Measurements from ENCODE around the gene PIP4K2A.

Gene PIP4K2A

DNA sequence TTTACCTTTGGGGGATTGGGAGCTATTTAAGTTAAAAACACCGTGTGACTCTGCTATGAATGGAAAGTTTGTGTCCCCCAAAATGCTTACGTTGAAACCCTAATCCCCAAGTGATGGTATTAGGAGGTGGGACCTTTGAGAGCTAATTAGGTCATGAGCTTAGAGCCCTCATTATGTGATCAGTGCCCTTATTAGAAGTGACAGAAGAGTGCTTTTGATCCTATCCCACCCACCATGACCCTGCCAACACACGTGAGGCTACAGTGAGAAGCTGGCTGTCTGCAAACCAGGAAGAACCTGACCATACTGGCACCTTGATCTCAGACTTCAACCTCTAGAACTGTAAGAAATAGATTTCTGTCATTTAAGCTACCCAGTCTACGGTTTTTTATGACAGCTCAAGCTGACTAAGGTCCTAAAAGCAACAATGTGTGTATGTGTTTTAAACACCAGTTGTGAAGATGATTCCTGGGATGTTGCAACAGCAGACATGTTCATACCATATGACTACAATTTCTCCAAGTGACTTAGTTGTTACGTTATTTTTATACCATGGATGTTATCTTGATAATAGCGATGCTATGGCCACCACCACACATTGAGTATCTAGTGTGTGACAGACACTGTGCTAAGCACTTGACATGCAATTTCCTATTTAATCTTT lies 124.4 kb downstream of the PIP4K2A start:
- no peak for DNase-seq

DNA sequence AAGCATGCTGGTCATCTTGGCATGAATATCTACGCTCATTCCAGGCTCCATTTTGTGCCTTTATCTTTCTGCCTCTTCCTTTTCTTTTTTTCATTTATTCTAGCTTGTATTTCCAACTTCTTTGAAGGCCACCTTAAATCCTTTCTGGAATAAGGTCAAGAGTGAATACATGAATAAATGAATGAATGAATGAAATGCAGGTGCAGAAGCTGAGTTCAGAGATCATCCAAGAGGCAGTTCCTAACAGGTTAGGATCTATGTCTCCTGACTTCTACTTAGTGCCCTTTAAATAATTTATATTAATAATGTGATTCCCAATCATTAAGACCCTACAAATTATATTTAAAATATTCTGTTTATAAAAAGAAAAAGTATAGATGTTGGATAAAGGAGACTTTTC lies 125.9 kb downstream of the PIP4K2A start:
- no peak for DNase-seq

DNA sequence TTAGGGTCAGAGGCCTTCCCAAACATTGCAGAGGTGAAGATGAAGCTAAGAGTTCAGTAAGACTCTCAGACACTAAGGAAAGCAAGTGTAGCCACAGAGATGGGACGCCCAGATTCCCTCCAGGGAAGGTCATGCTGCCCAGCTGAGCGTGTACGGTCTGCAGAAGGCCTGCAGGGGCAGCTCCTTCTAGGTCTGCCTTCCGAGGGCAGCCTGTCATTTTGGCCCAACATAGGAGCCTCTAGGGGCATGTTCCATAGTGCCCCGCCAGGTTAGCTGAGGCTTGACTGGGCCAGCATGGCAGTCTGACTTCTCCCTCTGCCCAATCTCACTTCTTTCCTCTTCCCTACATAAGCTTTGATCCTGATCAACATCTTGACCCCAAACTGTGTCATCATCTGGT lies 130.7 kb downstream of the PIP4K2A start:
- DNase-seq: no peak

DNA sequence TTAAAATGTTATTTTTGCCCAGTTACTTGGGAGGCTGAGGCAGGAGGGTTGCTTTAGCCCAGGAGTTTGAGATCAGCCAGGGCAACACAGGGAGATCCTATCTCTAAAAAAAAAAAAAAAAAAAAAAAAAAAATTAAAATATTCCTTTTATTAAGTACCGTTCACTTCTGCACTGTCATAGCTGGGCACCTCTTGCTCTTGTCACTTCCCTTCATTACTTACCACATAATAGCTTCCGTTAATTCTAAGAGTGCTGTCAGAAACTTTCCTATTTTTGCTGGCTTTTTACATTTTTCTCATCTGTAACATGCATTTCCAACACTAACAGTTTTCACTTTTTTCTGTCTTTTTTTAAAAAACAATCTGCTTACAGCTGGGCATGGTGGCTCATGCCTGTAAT lies 132.9 kb downstream of the PIP4K2A start:
- DNase-seq: no peak

- DNase-seq: no peak
Observed at GRCh38 chr10:22580711-22581110, 133.7 kb downstream of the PIP4K2A start.

DNA sequence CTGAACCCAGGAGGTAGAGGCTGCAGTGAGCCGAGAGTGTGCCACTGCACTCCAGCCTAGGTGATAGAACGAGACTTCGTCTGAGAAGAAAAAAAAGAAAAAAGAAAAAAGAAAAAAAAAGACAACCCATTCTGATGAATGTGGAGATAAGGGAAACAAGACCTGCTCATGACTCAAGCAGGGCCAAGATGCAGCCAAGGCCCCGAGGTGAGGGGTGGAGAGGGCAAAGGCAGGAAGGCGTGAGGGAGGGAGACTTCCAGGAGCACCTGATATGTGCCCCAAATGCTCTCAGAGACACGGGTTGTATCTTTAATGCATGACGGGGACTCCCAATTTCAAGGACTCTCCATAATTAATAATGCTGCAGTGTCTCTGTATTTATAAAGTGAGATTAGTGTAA lies 134.6 kb downstream of the PIP4K2A start:
- no peak for DNase-seq

DNA sequence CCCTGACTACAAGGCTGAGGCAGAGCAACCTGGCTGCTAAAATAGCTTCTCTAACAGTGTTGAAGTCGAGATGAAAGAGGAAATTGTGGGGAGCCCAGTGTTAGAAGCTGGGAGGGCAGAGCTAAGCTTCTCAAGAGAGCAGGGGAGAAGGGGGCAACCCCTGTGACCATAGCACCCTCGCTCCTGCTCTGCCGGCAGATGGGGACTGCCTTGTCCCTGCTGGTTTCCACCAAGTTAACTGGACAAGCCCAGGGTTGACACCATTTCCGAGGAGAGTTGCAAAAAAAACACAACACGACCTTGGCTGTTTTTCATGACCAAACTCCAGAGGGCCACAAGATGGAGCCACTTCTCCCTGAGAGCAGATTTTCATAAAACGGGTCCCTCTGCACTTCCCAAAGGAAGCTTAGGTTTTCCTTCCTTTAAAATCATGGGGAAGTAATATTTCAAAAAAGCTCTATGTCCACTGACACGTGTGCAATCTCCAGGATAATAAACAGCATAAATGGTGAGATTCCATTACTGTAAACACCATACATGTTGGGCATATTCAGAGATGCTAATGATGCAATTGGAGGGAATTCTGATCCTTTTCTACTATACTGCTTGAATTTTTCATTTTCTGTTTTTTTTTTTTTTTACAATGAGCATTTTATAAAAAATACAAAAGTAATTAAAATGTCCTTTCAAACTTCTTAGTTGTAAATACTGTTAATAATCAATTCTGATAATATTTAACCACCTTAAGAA lies 140.4 kb downstream of the PIP4K2A start:
- peak; percentile 51 for DNase-seq

- DNase-seq: peak; percentile 41
Observed at GRCh38 chr10:22570733-22571430, 143.5 kb downstream of the PIP4K2A start.

DNA sequence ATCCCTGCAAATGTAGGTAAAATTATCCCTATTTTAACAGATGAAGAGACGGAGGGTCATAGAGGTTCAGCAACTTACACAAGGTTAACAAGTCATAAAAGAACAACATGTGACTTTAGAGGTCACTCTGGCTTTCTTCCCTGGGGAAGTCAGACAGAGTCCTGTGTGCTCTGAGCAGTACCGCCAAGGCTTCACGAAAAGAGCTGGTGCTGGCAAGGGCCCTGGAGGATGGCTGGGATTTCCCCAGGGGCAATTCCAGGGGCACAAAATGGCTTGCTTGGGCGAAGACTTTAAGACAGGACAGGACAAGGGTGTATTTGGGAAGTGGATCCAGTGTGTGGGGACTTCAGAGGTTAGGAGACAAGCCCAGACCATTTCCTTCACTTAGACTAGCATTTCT lies 144.1 kb downstream of the PIP4K2A start:
- DNase-seq: no peak

DNA sequence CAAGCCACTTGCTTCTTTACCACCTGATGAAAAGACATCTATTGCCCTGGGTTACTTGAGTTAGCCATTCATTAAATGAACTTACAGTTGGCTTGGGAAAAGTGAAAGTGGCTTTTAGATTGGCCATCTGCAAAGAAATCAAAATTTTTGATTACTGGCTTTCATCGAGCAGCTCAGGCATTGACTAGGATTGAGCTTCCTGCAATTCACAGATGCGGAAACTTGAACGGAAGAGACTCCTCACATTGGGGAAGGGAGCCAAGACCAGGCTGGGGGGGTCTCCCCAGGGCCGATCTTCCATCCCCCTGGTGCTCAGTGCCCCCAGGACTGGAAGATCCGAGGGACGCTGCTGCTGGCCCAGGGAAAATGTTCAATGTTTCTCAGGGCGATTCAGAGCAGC lies 145.4 kb downstream of the PIP4K2A start:
- no peak for DNase-seq

- no peak for DNase-seq
Observed at GRCh38 chr10:22564060-22564459, 150.3 kb downstream of the PIP4K2A start.

DNA sequence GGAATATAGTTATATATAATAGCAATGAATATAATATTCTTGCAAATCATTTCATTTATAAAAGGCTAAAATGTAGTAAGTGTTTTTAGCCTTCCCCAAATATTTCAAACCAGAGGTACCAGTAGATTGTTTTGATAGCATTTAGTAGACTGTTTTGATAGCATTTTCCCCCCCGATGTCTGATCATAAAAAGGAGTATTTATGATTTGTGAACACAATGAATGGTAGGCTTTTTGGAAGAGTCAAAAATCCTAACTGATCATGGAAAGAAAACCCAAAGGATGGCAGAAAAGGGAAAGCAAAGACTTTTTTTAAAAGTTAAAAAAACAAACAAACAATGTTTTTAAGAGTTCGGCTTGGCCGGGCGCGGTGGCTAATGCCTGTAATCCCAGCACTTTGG lies 152.5 kb downstream of the PIP4K2A start:
- DNase-seq: no peak

DNA sequence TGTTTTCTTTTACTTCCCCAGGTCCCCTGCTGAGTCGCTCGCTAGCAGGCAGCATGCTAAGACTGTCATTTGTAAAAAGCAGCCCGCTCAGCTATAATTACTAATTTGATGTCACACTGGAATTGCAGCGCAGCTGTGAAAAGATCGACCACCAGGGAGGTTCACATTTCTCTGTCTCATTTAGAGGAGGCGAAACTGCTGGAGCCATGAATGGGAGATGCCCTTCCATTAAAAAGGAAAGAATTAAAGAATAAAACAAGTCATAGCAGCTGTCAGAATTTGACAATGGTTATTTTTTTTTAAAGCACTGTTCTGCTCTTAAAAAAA lies 153.5 kb downstream of the PIP4K2A start:
- no peak for DNase-seq

- no peak for DNase-seq
Observed at GRCh38 chr10:22560096-22560912, 154.1 kb downstream of the PIP4K2A start.

DNA sequence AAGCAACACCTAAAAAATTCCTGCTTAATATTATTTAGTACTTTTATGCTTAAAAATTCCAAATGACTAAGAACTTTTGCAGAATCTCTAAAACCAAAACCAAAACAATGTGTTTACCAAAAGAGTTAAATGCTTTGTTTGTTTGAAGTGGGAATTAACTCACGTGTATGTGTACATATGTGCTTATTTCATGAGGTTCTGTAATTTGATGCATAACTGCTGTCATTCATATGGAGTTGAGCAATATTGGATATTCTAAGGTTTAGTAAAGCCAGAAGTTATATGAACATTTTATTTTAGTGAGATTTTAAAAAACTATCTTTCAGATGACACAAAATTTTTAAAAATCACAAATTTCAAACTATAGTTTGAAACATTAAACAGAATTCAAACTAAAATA lies 157.1 kb downstream of the PIP4K2A start:
- DNase-seq: no peak

- DNase-seq: no peak
Observed at GRCh38 chr10:22556774-22557173, 157.6 kb downstream of the PIP4K2A start.

GRCh38 chr10:22554461-22555182 lies 159.8 kb downstream of the PIP4K2A start:
- DNase-seq: no peak

DNA sequence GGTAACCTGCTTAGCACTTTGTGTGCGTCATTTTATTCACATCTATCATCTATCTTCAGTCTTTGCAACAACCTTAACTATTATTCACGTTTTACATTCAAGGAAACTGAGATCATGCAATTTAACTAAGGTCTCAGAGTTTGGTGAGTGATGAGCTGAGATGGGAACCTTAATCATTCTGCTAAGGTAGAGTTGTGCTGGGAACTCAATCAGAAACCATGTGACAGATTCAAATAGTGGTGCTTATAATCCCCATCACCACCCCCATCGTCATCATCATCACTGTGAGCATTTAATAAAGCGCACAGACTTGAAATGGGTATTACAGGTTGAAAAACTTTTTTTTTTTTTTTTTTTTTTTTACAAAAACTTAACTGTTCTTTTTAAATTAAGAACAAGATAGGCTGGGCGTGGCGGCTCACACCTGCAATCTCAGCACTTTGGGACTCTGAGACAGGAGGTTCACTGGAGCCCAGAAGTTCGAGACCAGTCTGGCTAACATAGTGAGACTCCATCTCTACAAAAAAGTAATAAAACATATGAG lies 160.9 kb downstream of the PIP4K2A start:
- DNase-seq: no peak

- no peak for DNase-seq
Observed at GRCh38 chr10:22552888-22553378, 161.4 kb downstream of the PIP4K2A start.

- no peak for DNase-seq
Observed at GRCh38 chr10:22551681-22552365, 162.6 kb downstream of the PIP4K2A start.

- peak; percentile 66 for DNase-seq
Observed at GRCh38 chr10:22550732-22551131, 163.6 kb downstream of the PIP4K2A start.

DNA sequence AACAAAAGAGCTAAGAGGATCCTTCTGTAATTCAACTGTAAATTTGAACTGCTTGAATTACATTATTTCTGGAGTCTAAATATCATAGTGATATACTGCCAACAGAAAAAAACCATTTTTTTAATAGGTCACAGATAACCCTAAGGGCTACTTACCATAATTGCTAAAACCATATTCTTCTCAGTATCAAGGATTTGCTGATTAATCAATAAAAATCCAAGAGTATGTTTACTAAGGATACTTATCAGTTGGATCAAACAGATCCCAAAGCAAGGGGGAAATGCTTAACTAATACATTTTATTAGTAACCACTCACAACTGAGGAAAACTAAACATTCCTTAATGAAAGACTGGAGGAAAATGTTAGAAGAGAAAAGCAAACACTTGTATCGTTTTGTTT lies 166.0 kb downstream of the PIP4K2A start:
- DNase-seq: no peak
